Middle frontal gyrus (tissue), 1 donor: Measurements from ENCODE around the gene GNAT3.

Source experiments
- DNase-seq: peaks from one replicate; pipeline ENCODE4 v3.0.0-alpha.2; 2015; ENCODE audit warnings: low spot score; ENCODE audit errors: extremely low spot score

The GNAT3 gene

GRCh38 chr7:80500325-80500724 lies 11.5 kb downstream of the GNAT3 start:
- no peak for DNase-seq

GRCh38 chr7:80499350-80499953 lies 12.4 kb downstream of the GNAT3 start:
- no peak for DNase-seq

- no peak for DNase-seq
Measured at GRCh38 chr7:80498481-80499349, 13.1 kb downstream of the GNAT3 start.

GRCh38 chr7:80496586-80496985 lies 15.3 kb downstream of the GNAT3 start:
- DNase-seq, result no peak

GRCh38 chr7:80493121-80493849 lies 18.6 kb downstream of the GNAT3 start:
- no peak for DNase-seq

- DNase-seq, result no peak
Measured at GRCh38 chr7:80491462-80491861, 20.4 kb downstream of the GNAT3 start.

- no peak for DNase-seq
Measured at GRCh38 chr7:80488851-80489370, 23.0 kb downstream of the GNAT3 start.

- no peak for DNase-seq
Measured at GRCh38 chr7:80488406-80488805, 23.5 kb downstream of the GNAT3 start.

GRCh38 chr7:80485721-80486120 lies 26.1 kb downstream of the GNAT3 start:
- DNase-seq, result no peak

- no peak for DNase-seq
Measured at GRCh38 chr7:80482950-80483349, 28.9 kb downstream of the GNAT3 start.

GRCh38 chr7:80481196-80481884 lies 30.5 kb downstream of the GNAT3 start:
- DNase-seq, result no peak

- no peak for DNase-seq
Measured at GRCh38 chr7:80480566-80480965, 31.3 kb downstream of the GNAT3 start.

GRCh38 chr7:80478683-80479082 lies 33.2 kb downstream of the GNAT3 start:
- DNase-seq, result no peak

GRCh38 chr7:80476035-80476434 lies 35.8 kb downstream of the GNAT3 start:
- no peak for DNase-seq

- DNase-seq, result no peak
Measured at GRCh38 chr7:80475383-80475782, 36.5 kb downstream of the GNAT3 start.

- DNase-seq, result no peak
Measured at GRCh38 chr7:80473751-80474150, 38.1 kb downstream of the GNAT3 start.

GRCh38 chr7:80472491-80473200 lies 39.2 kb downstream of the GNAT3 start:
- DNase-seq, result no peak

- DNase-seq, result no peak
Measured at GRCh38 chr7:80468931-80469714, 42.7 kb downstream of the GNAT3 start.

GRCh38 chr7:80467069-80467468 lies 44.8 kb downstream of the GNAT3 start:
- no peak for DNase-seq

- no peak for DNase-seq
Measured at GRCh38 chr7:80466636-80467035, 45.2 kb downstream of the GNAT3 start.
